ENCODE results near the gene FOXN3. TPM values are rescaled to one million over a fixed set of nuclear protein-coding genes. Genes with fewer than 3 reads are reported as not detected.
A peak's percentile ranks its signal among the peaks of the same experiment; 100 is the strongest.

FOXN3 gene
- polyA plus RNA-seq, 4 donors = 22.0 to 47.3 (median 43.3) TPM

- WGBS, 3 donors = 87 to 94% (median 90%) methylated on average over 8 of the region's 8 CpGs
- no peak for FAIRE-seq
These were observed 109.6 kb downstream of the FOXN3 start for GRCh38 chr14:89307409-89307808.

GRCh38 chr14:89304972-89305703 is 111.9 kb downstream of the FOXN3 start:
- Histone ChIP-seq H3K9me3 (ENCODE audit: control insufficient read depth in 2 of 2, insufficient read depth in 1 of 2, low read depth in 1 of 2, low read length in 1 of 2) (no peaks in the 10 kb centered on the region), H3K27me3 (ENCODE audit: control insufficient read depth in 3 of 3, insufficient read depth in 3 of 3, low read length in 3 of 3) (no peaks in the 10 kb centered on the region), H3K4me1 (ENCODE audit: control insufficient read depth in 3 of 3, insufficient read depth in 2 of 3, low read depth in 1 of 3, low read length in 2 of 3) (peaks cover 0 to 16% (median 7%) of the 10 kb centered on the region in 3 donors), H3K4me3 (ENCODE audit: low read depth in 1 of 3, low read length in 3 of 3) (no peak overlapping the region), H3K36me3 (ENCODE audit: control insufficient read depth in 3 of 3, insufficient read depth in 2 of 3, low read depth in 1 of 3, low read length in 3 of 3) (peaks cover 0 to 22% (median 0%) of the 10 kb centered on the region in 3 donors), H3K27ac (ENCODE audit: low read depth in 1 of 3, low read length in 2 of 3) (peak overlapping the region in 2 of 3 donors; percentile 84 to 98)
- DNase-seq (peak in 1 of 2 donors; percentile 46), FAIRE-seq (no peak)
- 51 to 76% (median 76%) methylated on average over 16 of the region's 16 CpGs for WGBS, 3 donors

More at GRCh38 chr14:89307409-89307808, 109.6 kb downstream of the FOXN3 start:
- Histone ChIP-seq H3K4me3 (ENCODE audit: low read depth in 1 of 3, low read length in 3 of 3) (no peak overlapping the region), H3K27me3 (ENCODE audit: control insufficient read depth in 3 of 3, insufficient read depth in 3 of 3, low read length in 3 of 3) (no peaks in the 10 kb centered on the region), H3K36me3 (ENCODE audit: control insufficient read depth in 3 of 3, insufficient read depth in 2 of 3, low read depth in 1 of 3, low read length in 3 of 3) (peaks cover 0 to 17% (median 0%) of the 10 kb centered on the region in 3 donors), H3K9me3 (ENCODE audit: control insufficient read depth in 2 of 2, insufficient read depth in 1 of 2, low read depth in 1 of 2, low read length in 1 of 2) (no peaks in the 10 kb centered on the region), H3K4me1 (ENCODE audit: control insufficient read depth in 3 of 3, insufficient read depth in 2 of 3, low read depth in 1 of 3, low read length in 2 of 3) (peaks cover 0 to 16% (median 7%) of the 10 kb centered on the region in 3 donors), H3K27ac (ENCODE audit: low read depth in 1 of 3, low read length in 2 of 3) (no peak overlapping the region)
- no peak for DNase-seq

GRCh38 chr14:89304561-89304960 is 112.5 kb downstream of the FOXN3 start:
- Histone ChIP-seq H3K4me3 (ENCODE audit: low read depth in 1 of 3, low read length in 3 of 3) (no peak overlapping the region), H3K4me1 (ENCODE audit: control insufficient read depth in 3 of 3, insufficient read depth in 2 of 3, low read depth in 1 of 3, low read length in 2 of 3) (peaks cover 0 to 16% (median 7%) of the 10 kb centered on the region in 3 donors), H3K36me3 (ENCODE audit: control insufficient read depth in 3 of 3, insufficient read depth in 2 of 3, low read depth in 1 of 3, low read length in 3 of 3) (peaks cover 0 to 16% (median under 1%) of the 10 kb centered on the region in 3 donors), H3K9me3 (ENCODE audit: control insufficient read depth in 2 of 2, insufficient read depth in 1 of 2, low read depth in 1 of 2, low read length in 1 of 2) (no peaks in the 10 kb centered on the region), H3K27me3 (ENCODE audit: control insufficient read depth in 3 of 3, insufficient read depth in 3 of 3, low read length in 3 of 3) (no peaks in the 10 kb centered on the region), H3K27ac (ENCODE audit: low read depth in 1 of 3, low read length in 2 of 3) (peak overlapping the region in 2 of 3 donors; percentile 84 to 98)
- FAIRE-seq (no peak), DNase-seq (no peak)
- 73 to 92% (median 85%) methylated on average over 6 of the region's 6 CpGs for WGBS, 3 donors

GRCh38 chr14:89303456-89304435 is 113.3 kb downstream of the FOXN3 start:
- H3K36me3 ChIP-seq (ENCODE audit: control insufficient read depth in 3 of 3, insufficient read depth in 2 of 3, low read depth in 1 of 3, low read length in 3 of 3) = peaks cover 0 to 14% (median 4%) of the 10 kb centered on the region in 3 donors
- H3K27ac ChIP-seq (ENCODE audit: low read depth in 1 of 3, low read length in 2 of 3) = peak overlapping the region; percentile 21 to 98 (median 84)
- FAIRE-seq = no peak
- DNase-seq = peak in 1 of 2 donors; percentile 58
- H3K27me3 ChIP-seq (ENCODE audit: control insufficient read depth in 3 of 3, insufficient read depth in 3 of 3, low read length in 3 of 3) = no peaks in the 10 kb centered on the region
- no peak overlapping the region for H3K4me3 ChIP-seq (ENCODE audit: low read depth in 1 of 3, low read length in 3 of 3)
- H3K9me3 ChIP-seq (ENCODE audit: control insufficient read depth in 2 of 2, insufficient read depth in 1 of 2, low read depth in 1 of 2, low read length in 1 of 2) = peaks cover 0 to 8% of the 10 kb centered on the region in 2 donors
- WGBS, 3 donors = 31 to 63% (median 58%) methylated on average over 14 of the region's 14 CpGs
- peaks cover 0 to 16% (median 7%) of the 10 kb centered on the region in 3 donors for H3K4me1 ChIP-seq (ENCODE audit: control insufficient read depth in 3 of 3, insufficient read depth in 2 of 3, low read depth in 1 of 3, low read length in 2 of 3)

- peaks cover 0 to 8% of the 10 kb centered on the region in 2 donors for H3K9me3 ChIP-seq (ENCODE audit: control insufficient read depth in 2 of 2, insufficient read depth in 1 of 2, low read depth in 1 of 2, low read length in 1 of 2)
- peaks cover 0 to 16% (median 7%) of the 10 kb centered on the region in 3 donors for H3K4me1 ChIP-seq (ENCODE audit: control insufficient read depth in 3 of 3, insufficient read depth in 2 of 3, low read depth in 1 of 3, low read length in 2 of 3)
- peak overlapping the region in 1 of 3 donors; percentile 24 for H3K27ac ChIP-seq (ENCODE audit: low read depth in 1 of 3, low read length in 2 of 3)
- no peak overlapping the region for H3K4me3 ChIP-seq (ENCODE audit: low read depth in 1 of 3, low read length in 3 of 3)
- no peak for FAIRE-seq
- DNase-seq = no peak
- no peaks in the 10 kb centered on the region for H3K27me3 ChIP-seq (ENCODE audit: control insufficient read depth in 3 of 3, insufficient read depth in 3 of 3, low read length in 3 of 3)
- peaks cover 0 to 11% (median 4%) of the 10 kb centered on the region in 3 donors for H3K36me3 ChIP-seq (ENCODE audit: control insufficient read depth in 3 of 3, insufficient read depth in 2 of 3, low read depth in 1 of 3, low read length in 3 of 3)
- WGBS, 3 donors = 90 to 96% (median 93%) methylated on average over 7 of the region's 7 CpGs
These were observed 114.6 kb downstream of the FOXN3 start for GRCh38 chr14:89302396-89302950.

DNA sequence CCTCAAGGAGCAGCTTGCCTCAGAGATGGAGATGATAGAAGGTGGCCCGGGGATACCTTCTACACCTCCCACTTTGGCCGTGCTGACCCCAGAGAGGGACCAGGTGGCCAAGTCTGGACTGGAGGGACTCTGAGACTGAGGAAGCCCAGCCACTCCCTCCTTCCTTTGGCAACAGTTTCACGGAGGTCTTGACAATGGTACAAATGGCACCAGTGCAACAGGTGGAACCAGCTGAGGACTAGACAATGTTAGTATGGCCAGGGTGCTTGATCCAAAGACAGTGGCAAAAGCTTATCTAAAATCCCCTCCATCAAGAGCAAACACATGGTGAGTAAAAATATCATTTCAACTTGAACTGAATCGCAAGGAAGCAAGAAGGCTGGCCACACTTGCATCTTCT is 117.4 kb downstream of the FOXN3 start:
- Histone ChIP-seq H3K9me3 (ENCODE audit: control insufficient read depth in 2 of 2, insufficient read depth in 1 of 2, low read depth in 1 of 2, low read length in 1 of 2) (peaks cover 0 to 8% of the 10 kb centered on the region in 2 donors), H3K36me3 (ENCODE audit: control insufficient read depth in 3 of 3, insufficient read depth in 2 of 3, low read depth in 1 of 3, low read length in 3 of 3) (peaks cover 0 to 19% (median 4%) of the 10 kb centered on the region in 3 donors), H3K27me3 (ENCODE audit: control insufficient read depth in 3 of 3, insufficient read depth in 3 of 3, low read length in 3 of 3) (no peaks in the 10 kb centered on the region), H3K4me1 (ENCODE audit: control insufficient read depth in 3 of 3, insufficient read depth in 2 of 3, low read depth in 1 of 3, low read length in 2 of 3) (peaks cover 0 to 11% (median 7%) of the 10 kb centered on the region in 3 donors), H3K27ac (ENCODE audit: low read depth in 1 of 3, low read length in 2 of 3) (no peak overlapping the region), H3K4me3 (ENCODE audit: low read depth in 1 of 3, low read length in 3 of 3) (no peak overlapping the region)
- 89 to 93% (median 92%) methylated on average over 4 of the region's 4 CpGs for WGBS, 3 donors
- FAIRE-seq = no peak
- no peak for DNase-seq

- Histone ChIP-seq H3K27me3 (ENCODE audit: control insufficient read depth in 3 of 3, insufficient read depth in 3 of 3, low read length in 3 of 3) (no peaks in the 10 kb centered on the region), H3K36me3 (ENCODE audit: control insufficient read depth in 3 of 3, insufficient read depth in 2 of 3, low read depth in 1 of 3, low read length in 3 of 3) (peaks cover 0 to 30% (median 4%) of the 10 kb centered on the region in 3 donors), H3K27ac (ENCODE audit: low read depth in 1 of 3, low read length in 2 of 3) (no peak overlapping the region), H3K4me1 (ENCODE audit: control insufficient read depth in 3 of 3, insufficient read depth in 2 of 3, low read depth in 1 of 3, low read length in 2 of 3) (peaks cover 0 to 6% (median 0%) of the 10 kb centered on the region in 3 donors), H3K9me3 (ENCODE audit: control insufficient read depth in 2 of 2, insufficient read depth in 1 of 2, low read depth in 1 of 2, low read length in 1 of 2) (peaks cover 0 to 8% of the 10 kb centered on the region in 2 donors), H3K4me3 (ENCODE audit: low read depth in 1 of 3, low read length in 3 of 3) (no peak overlapping the region)
- DNase-seq (no peak), FAIRE-seq (no peak)
- 87 to 90% (median 89%) methylated on average over 7 of the region's 7 CpGs for WGBS, 3 donors
These were observed 118.8 kb downstream of the FOXN3 start for GRCh38 chr14:89298056-89298834.

Measured in small intestine (tissue), 7 donors.